NCI-H1694 (cell line): ENCODE results near the gene TMEM144.

Experiments
- DNase-seq: peaks from one replicate; lab custom pipeline; 2025; lab: John Stamatoyannopoulos, UW

Gene TMEM144

DNA sequence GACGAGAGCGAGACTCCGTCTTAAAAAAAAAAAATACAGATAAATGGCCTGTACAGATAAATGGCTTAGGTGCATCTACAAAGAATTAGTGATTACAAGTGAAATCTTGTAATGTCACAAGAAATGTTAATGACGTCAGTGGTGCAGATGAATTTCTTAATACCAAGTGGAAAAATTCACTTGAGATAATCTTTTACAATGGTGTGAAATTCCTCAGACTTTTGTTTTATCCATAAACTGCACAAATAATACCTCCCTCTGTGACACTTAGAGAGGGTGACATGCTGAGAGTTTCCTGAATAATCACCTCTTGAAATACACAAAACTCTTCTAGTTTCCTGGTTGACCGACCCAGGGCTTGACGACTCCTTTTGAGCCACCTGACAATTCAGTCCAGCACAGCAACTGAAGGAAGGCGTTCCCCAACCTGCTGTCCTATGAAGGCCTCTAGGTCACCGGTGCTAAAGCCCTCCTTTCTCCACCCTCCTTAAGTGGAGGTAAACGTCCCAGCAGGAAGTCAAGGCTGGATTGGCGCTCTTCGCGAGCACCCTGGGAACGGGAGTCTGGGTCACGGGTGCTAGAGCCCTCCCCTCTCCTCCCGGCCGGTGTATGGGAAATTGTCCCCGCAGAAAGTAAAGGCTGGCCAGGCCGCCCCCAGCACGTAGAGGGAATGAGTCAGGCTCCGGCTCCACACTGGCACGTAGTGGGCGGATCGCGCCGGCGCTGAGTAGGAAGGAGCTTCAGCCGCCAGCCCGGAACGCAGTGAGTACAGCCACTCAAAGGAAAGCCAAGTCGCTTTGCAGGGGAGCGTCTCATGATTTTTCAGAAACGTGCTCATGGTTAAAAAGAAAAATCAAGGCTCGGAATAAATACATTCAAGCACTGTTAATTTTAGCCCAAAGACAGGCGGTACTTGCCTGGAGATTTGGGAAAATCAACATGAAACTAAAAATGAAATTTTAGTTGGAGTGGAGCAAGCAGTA, at the start of gene TMEM144:
TMEM144 (plus strand) TSS at position 662 of the 983 bp plus-strand sequence. CDS start 2,182 bp downstream, outside the sequence.
- no peak for DNase-seq

DNA sequence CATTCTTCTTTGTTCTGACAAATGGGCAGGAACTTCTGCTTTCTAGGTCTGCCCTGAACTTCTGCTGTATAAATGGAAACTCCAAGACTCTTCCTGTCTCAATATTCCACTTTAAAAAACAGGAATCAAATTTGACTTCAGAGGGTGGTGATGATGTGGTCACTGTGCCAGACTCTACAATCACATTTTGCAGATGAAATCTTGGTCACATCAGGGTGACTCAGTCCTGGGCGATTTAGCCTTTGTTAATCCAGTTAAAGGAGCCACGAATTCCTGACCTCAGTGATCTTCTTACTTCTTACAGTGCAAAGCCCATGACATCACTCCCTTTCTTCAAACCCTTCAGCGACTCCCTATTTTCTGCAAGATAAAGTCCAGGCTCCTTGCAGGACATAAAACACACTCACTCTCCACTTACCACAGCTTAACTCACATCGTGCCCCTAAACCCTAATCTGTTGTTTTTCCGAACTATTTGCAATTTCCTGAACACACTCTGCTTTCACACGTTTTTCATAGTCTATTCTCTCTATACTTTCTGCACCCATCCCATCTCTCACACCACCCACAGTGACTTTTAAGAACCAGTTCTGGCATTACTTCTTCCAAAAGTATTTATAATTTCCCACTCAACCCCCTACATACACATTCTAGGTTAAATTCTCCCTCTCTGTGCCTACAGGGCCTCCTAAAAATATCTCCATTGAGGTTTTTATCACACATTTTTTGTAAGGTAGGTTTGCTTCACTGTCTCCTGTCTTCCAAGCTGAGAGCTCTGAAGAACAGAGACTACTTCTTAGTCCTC, 48.5 kb upstream of the TMEM144 start:
- no peak for DNase-seq

- DNase-seq: no peak
These were observed 47.7 kb upstream of the TMEM144 start for GRCh38 chr4:158162631-158163030.

DNA sequence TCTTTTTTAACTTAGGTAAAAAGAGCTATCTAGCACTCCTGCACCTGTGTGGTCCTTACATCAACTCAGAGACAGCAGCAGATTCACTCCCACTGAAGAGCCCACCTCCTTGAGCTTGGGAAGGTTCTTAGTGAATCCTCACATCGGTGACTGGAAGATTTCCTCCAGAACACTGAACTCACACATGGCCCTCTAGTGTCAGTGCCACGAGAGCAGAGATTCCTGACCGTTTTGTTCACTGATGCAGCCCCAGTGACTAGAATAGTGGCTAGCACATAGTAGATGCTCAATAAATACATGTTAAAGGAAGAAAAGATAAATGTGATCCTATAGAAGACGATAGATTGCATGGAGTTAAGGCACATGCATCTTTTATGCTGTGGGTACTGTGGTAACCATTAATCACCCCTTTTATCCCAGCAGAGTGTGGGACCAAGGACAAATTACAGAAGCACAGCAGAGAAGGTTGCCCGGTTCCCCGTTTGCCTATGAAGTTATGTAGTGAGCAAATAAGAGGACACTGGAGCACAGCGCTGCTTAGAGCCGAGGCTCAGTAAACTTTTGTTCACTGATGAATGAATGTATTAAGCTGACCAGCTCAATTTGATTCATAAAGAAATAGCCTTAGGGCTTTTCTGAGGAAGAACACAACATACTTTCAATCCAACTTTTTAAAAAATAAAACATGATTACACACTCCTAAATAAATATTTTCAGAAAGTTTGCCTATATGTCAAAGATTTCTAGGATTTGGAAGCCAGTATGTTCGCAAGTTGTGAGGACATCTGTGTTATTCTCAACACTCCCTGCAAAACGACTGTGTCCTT, 46.1 kb upstream of the TMEM144 start:
- no peak for DNase-seq

DNA sequence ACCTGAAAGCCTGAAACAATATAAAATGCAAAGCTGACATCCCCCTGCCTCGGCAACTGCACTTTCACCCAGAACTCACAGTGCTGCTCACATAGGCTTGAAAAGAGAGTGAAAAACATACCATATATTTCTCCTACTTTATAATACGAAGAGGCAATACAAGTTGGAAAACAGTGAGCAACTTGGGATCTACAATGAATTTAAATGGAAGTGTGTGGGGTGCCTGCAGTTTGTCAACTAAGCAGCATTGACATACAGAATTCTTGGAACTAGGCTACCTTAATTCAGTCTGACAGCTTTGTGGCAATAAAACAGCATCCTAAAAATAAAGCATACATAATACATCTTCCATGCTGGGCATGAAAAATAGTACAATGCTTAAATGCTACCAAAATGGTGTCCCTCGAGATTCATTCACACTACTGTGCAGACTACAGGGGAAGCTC, 45.5 kb upstream of the TMEM144 start:
- no peak for DNase-seq

GRCh38 chr4:158166701-158167100, 43.6 kb upstream of the TMEM144 start:
- DNase-seq: no peak

DNA sequence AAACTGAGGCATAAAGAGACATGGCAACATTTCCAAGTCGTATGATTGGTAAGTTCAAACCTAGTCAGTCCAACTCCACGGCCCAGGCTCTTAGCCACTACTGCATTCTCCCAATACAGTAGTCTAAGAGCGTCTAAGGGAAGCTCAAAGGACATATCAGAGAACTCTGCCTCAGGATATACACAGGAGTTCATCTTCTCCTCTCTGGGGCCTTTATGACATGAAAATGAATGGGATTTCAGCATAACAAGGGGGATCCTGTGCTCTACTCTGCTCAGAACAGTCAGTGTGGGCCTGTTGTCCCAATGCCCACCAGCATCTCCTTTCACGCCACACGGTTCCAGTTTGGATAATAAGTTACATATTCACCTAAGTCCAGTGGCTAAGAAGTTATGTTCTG, 41.7 kb upstream of the TMEM144 start:
- no peak for DNase-seq

DNA sequence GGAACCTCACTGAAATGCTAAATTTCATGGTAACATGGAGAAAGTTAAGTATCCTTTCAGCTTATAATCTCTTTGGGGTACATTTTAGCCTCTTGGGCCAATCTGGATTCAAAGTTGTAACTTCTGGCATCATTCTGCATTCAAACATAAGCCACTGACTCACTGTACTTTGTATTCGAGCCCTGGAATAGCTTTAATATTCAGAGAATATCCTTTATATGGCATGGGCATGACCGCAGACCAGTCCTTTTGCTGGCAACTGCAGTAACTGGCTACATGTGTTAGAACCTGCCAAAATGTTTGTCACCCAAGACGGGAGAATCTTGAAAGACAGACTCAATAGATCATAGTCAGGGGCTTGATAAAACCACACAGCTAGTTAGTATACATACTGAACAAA, 40.8 kb upstream of the TMEM144 start:
- no peak for DNase-seq

- no peak for DNase-seq
These were observed 40.2 kb upstream of the TMEM144 start for GRCh38 chr4:158169931-158170690.

DNA sequence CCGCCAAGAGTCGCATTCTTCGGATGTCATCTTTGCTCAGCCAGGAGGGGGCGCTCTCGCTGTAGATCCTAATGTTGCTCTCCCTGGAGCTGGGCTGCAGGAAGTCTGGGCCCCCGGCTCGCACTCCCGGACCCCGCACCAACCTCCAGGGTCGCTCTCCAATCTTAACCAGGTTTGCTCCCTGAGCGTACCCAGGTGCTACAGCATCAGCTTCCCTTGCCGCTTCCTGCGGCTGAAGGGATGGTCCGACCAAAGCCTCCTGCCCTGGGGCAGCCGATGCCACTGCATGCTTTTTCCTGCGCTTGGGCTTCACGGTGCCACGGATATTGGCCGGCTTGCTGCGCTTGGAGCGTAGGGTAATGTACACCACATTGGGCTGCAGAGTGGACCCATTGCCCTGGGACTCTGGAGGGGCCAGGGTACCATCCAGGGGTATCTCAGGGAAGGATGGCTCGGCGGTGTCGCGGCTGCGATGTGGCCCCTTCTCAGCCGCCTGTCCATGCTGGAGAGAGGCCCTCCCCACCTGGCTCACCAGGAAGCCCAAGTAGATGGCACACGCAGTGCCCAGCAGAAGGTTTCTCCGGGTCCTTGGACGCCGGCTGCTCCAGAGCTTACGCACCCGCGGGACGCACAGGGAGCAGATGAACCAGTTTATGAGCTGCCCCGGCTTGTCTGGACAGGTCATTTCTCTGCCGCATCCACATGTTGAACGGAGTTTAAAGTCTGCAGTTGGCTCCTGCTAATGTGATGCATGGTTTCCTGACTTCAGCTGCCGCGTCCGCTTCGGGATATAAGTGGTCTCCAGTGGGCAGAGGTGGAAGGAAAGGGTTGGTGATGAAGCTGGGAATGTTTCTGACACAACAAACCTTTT, 39.4 kb upstream of the TMEM144 start:
- DNase-seq: no peak

- no peak for DNase-seq
These were observed 37.7 kb upstream of the TMEM144 start, which contains the start of gene GASK1B for GRCh38 chr4:158172261-158173258. Gene GASK1B (minus strand): TSS chr4:158173025. CDS start chr4:158171375, 1,650 bp downstream.

GRCh38 chr4:158176108-158176507, 34.2 kb upstream of the TMEM144 start:
- DNase-seq: no peak

- DNase-seq: no peak
These were observed 33.5 kb upstream of the TMEM144 start for GRCh38 chr4:158176776-158177175.

DNA sequence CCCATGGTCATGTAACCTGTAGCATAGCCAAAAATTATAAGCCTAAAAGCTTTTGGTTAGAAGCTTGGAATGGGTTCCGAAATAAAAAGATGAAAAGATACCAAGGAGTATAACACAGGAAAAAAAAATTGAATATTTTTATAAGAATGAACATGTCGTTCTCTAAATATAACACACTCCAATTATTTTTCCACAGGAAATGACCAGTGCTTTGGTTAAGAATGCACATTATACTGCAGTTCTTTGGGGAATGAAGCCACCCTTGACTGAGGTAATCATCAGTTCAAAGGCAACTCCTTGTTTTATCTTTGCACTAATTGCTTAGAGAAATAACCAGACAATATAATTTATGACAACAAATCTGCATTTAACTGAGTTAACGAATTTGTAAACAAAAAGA, 30.8 kb upstream of the TMEM144 start:
- no peak for DNase-seq

DNA sequence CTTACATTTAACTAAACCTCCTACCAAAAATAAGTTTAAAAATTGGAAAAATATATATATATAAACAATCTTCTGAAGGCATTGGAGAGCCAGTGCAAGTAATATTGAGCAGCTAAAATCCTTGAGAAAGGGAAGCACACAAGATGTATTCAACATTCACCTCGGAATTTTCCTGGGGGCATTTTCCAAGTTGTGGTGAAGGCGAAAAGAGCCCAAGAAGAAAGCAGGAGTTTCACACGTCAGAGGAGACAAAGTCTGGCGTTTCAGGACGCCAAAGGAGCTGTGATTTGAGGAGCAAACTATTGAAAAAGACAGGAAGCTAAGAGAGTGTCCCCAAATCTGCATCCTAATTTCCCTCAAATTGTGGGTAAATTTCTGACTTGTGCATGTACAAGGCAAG, 28.4 kb upstream of the TMEM144 start:
- no peak for DNase-seq

DNA sequence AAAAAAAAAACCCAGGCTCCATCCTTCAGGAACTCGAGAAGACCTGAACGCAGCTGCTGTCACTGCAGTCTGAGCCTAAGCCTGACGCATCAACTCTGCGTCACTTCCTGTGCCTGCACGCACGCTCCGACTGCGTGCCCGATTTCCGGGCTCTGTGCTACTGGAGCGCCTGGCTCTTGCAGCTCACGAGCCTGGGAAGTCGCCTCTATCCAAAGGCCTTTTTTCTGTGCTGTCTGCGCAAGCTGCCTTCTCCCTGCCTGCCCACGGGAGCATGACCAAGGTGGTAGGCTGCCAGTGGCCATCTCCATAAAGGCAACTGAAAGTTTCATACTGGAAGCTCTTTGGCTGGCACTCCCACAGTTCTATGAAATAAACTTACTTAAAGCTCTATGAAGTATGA, 27.6 kb upstream of the TMEM144 start:
- DNase-seq: peak; percentile 22

GRCh38 chr4:158186815-158187214, 23.5 kb upstream of the TMEM144 start:
- no peak for DNase-seq

- DNase-seq: no peak
These were observed 20.9 kb upstream of the TMEM144 start for GRCh38 chr4:158189422-158189821.

GRCh38 chr4:158190718-158191117, 19.6 kb upstream of the TMEM144 start:
- no peak for DNase-seq
